ENCODE data around the gene KLHDC2.
"Not testable (repeated sequence)": the region's sequence is repeated elsewhere in the genome, so short reads cannot be mapped to it uniquely, and the experiment has no call there.

KLHDC2 gene

GRCh38 chr14:49796025-49796424 is 28.1 kb downstream of the KLHDC2 start:
- Histone ChIP-seq H4K20me1 (ENCODE audit: insufficient read depth, low read length) (no peaks in the 10 kb centered on the region), H3K79me2 (ENCODE audit: insufficient read depth, low read length) (no peaks in the 10 kb centered on the region), H3K27me3 (ENCODE audit: insufficient read depth, low read length, poor library complexity) (no peaks in the 10 kb centered on the region), H3K36me3 (ENCODE audit: insufficient read depth, low read length) (peaks cover 89% of the 10 kb centered on the region), H3K4me1 (ENCODE audit: insufficient read depth, low read length) (no peaks in the 10 kb centered on the region), H3K9me3 (ENCODE audit: insufficient read depth, low read length, severe bottlenecking) (no peaks in the 10 kb centered on the region), H3K4me2 (ENCODE audit: insufficient read depth, low read length) (no peak overlapping the region), H2AFZ (ENCODE audit: low read depth, low read length) (no peak overlapping the region), H3K27ac (ENCODE audit: low read length) (no peak overlapping the region), H3K4me3 (ENCODE audit: low read depth in 1 of 2, low read length in 2 of 2) (no peak overlapping the region), H3K9ac (ENCODE audit: low read depth, low read length) (no peak overlapping the region)
- ATAC-seq (ENCODE audit: insufficient read depth, low read depth) (no peak), DNase-seq (no peak)
- TF ChIP-seq CTCF (IDR thresholded peaks at IDR 0.05; ENCODE audit: borderline replicate concordance, extremely low read depth, low read length, poor library complexity, severe bottlenecking) (no peak), EZH2 (IDR thresholded peaks at IDR 0.05; ENCODE audit: borderline replicate concordance, low read depth, low read length, severe bottlenecking) (no peak)

DNA sequence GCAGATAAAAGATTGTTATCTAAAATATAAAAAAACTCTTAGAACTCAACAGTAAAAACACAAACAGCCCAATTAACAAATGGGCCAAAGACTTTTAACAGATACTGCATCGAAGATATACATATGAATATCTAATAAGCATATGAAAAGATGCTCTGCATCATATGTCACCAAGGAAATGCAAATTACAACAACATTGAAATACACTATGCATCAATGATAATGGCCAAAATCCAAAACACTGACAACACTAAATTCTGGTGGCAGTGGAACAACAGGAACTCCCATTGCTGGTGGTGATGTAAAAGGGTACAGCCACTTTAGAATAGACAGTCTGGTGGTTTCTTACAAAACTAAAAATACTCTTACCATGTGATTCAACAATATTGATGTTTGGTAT is 40.8 kb downstream of the KLHDC2 start:
- Histone ChIP-seq H3K9me3 (ENCODE audit: insufficient read depth, low read length, severe bottlenecking) (no peaks in the 10 kb centered on the region), H3K4me3 (ENCODE audit: low read depth in 1 of 2, low read length in 2 of 2) (no peak overlapping the region), H3K27me3 (ENCODE audit: insufficient read depth, low read length, poor library complexity) (no peaks in the 10 kb centered on the region), H4K20me1 (ENCODE audit: insufficient read depth, low read length) (no peaks in the 10 kb centered on the region), H3K9ac (ENCODE audit: low read depth, low read length) (no peak overlapping the region), H3K27ac (ENCODE audit: low read length) (no peak overlapping the region), H3K36me3 (ENCODE audit: insufficient read depth, low read length) (peaks cover 76% of the 10 kb centered on the region), H3K4me1 (ENCODE audit: insufficient read depth, low read length) (no peaks in the 10 kb centered on the region), H3K4me2 (ENCODE audit: insufficient read depth, low read length) (no peak overlapping the region), H3K79me2 (ENCODE audit: insufficient read depth, low read length) (no peaks in the 10 kb centered on the region), H2AFZ (ENCODE audit: low read depth, low read length) (no peak overlapping the region)
- DNase-seq (no peak), ATAC-seq (ENCODE audit: insufficient read depth, low read depth) (no peak)
- no peak for TF ChIP-seq CTCF (IDR thresholded peaks at IDR 0.05; ENCODE audit: borderline replicate concordance, extremely low read depth, low read length, poor library complexity, severe bottlenecking)
- TF ChIP-seq EZH2 (IDR thresholded peaks at IDR 0.05; ENCODE audit: borderline replicate concordance, low read depth, low read length, severe bottlenecking) = no peak

DNA sequence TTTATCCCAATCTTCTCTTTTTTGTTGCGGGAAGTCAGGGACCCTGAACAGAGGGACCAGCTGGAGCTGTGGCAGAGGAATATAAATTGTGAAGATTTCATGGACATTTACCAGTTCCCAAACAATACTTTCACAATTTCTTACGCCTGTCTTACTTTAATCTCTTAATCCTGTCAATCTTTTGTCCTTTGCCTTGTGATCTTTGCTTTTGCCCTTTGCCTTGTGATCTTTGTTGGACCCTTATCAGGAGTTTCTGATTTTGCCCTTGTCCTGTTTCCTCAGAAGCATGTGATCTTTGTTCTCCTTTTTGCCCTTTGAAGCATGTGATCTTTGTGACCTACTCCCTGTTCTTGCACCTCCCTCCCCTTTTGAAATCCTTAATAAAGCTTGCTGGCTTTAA is 48.2 kb downstream of the KLHDC2 start:
- H3K9ac ChIP-seq (ENCODE audit: low read depth, low read length); H3K79me2 ChIP-seq (ENCODE audit: insufficient read depth, low read length); H2AFZ ChIP-seq (ENCODE audit: low read depth, low read length); H4K20me1 ChIP-seq (ENCODE audit: insufficient read depth, low read length); H3K4me3 ChIP-seq (ENCODE audit: low read depth in 1 of 2, low read length in 2 of 2); H3K4me1 ChIP-seq (ENCODE audit: insufficient read depth, low read length); ATAC-seq (ENCODE audit: insufficient read depth, low read depth); H3K4me2 ChIP-seq (ENCODE audit: insufficient read depth, low read length); H3K27me3 ChIP-seq (ENCODE audit: insufficient read depth, low read length, poor library complexity); H3K27ac ChIP-seq (ENCODE audit: low read length); DNase-seq: not testable (repeated sequence)
- Histone ChIP-seq H3K36me3 (ENCODE audit: insufficient read depth, low read length) (peaks cover 93% of the 10 kb centered on the region), H3K9me3 (ENCODE audit: insufficient read depth, low read length, severe bottlenecking) (peaks cover 18% of the 10 kb centered on the region)

GRCh38 chr14:49816844-49817243 is 48.9 kb downstream of the KLHDC2 start:
- no peaks in the 10 kb centered on the region for H4K20me1 ChIP-seq (ENCODE audit: insufficient read depth, low read length)
- no peak for DNase-seq
- no peaks in the 10 kb centered on the region for H3K4me1 ChIP-seq (ENCODE audit: insufficient read depth, low read length)
- no peak overlapping the region for H3K9ac ChIP-seq (ENCODE audit: low read depth, low read length)
- no peak overlapping the region for H2AFZ ChIP-seq (ENCODE audit: low read depth, low read length)
- H3K27ac ChIP-seq (ENCODE audit: low read length) = no peak overlapping the region
- H3K4me3 ChIP-seq (ENCODE audit: low read depth in 1 of 2, low read length in 2 of 2) = no peak overlapping the region
- no peaks in the 10 kb centered on the region for H3K79me2 ChIP-seq (ENCODE audit: insufficient read depth, low read length)
- TF ChIP-seq EZH2 (IDR thresholded peaks at IDR 0.05; ENCODE audit: borderline replicate concordance, low read depth, low read length, severe bottlenecking) (no peak), CTCF (IDR thresholded peaks at IDR 0.05; ENCODE audit: borderline replicate concordance, extremely low read depth, low read length, poor library complexity, severe bottlenecking) (no peak)
- H3K9me3 ChIP-seq (ENCODE audit: insufficient read depth, low read length, severe bottlenecking) = peaks cover 18% of the 10 kb centered on the region
- H3K27me3 ChIP-seq (ENCODE audit: insufficient read depth, low read length, poor library complexity) = no peaks in the 10 kb centered on the region
- ATAC-seq (ENCODE audit: insufficient read depth, low read depth) = no peak
- H3K36me3 ChIP-seq (ENCODE audit: insufficient read depth, low read length) = peaks cover 86% of the 10 kb centered on the region
- no peak overlapping the region for H3K4me2 ChIP-seq (ENCODE audit: insufficient read depth, low read length)
